GM12872 (cell line): ENCODE measurements around the gene VRK1.

Experiments
- CTCF ChIP-seq: IDR thresholded peaks from 3 replicates; pipeline ENCODE4 v1.5.1; 2011; ENCODE audit warnings: low read depth, mild to moderate bottlenecking, low read length, moderate library complexity; ENCODE audit not compliant: insufficient read depth

The VRK1 gene, protein sequence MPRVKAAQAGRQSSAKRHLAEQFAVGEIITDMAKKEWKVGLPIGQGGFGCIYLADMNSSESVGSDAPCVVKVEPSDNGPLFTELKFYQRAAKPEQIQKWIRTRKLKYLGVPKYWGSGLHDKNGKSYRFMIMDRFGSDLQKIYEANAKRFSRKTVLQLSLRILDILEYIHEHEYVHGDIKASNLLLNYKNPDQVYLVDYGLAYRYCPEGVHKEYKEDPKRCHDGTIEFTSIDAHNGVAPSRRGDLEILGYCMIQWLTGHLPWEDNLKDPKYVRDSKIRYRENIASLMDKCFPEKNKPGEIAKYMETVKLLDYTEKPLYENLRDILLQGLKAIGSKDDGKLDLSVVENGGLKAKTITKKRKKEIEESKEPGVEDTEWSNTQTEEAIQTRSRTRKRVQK

DNA sequence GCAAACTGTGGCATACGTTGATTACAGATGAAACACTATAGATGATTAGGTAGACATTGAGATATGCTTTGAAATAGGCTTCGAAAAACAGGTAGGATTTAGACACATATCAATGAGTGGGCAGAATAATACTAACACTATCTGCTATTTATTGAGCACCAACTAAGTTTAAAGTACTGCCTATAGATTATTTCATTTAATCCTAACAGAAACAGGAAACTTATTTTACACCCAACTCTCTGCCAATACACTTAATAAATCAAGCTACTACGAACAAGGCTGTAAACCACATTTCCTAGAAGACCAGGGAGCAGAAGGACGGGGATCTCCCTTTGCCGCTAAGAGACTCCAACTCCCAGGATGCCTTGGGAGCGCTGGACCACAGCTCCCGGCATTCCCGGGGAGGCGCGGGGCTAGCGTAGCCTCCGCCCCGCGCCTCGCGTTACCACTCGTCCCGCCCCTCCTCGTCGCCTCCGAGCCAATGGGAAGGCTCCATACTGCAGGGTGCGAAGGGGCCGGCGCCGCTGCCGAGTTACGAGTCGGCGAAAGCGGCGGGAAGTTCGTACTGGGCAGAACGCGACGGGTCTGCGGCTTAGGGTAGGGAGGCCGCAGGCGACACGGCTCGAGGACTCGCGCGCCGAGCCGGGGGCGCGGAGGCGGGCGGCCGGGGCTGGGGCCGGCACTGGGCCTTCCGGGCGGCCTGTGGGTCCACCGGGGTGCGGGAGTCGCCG is at the start of gene VRK1:
Gene VRK1 (plus strand): TSS at position 532 of the 731 bp plus-strand sequence. CDS start 36,090 bp downstream, outside the sequence.
- no peak for TF ChIP-seq CTCF

- no peak for TF ChIP-seq CTCF
These were observed 49.6 kb upstream of the VRK1 start for GRCh38 chr14:96747608-96748007.

- TF ChIP-seq CTCF: no peak
These were observed 48.8 kb upstream of the VRK1 start for GRCh38 chr14:96748362-96748761.

GRCh38 chr14:96751505-96751904 is 45.7 kb upstream of the VRK1 start:
- no peak for TF ChIP-seq CTCF

GRCh38 chr14:96752125-96752524 is 45.1 kb upstream of the VRK1 start:
- no peak for TF ChIP-seq CTCF

DNA sequence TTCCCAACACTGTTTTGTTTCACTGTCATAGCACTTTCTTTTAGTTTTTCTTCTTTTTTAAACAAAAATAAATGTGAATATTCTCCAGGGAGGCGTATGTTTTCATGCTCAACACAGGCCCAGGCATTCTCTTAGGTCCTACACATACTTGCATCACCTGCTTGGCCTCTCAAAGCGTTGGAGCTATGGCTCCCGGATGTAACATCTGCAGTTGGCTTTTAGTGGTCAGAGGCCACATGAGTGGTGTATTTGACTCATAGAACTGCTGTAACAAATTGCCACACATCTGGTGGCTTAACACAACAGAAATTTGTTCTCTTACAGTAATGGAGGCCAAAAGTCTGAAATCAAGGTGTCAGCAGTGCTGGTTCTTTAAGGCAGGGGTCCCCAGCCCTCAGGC is 44.6 kb upstream of the VRK1 start:
- no peak for TF ChIP-seq CTCF

GRCh38 chr14:96754162-96754844 is 42.9 kb upstream of the VRK1 start:
- no peak for TF ChIP-seq CTCF
